GM21367 (cell line): Measurements from ENCODE around the gene FBXL17.
"Not testable (repeated sequence)": the region's sequence is repeated elsewhere in the genome, so short reads cannot be mapped to it uniquely, and the experiment has no call there.

ENCODE experiments used
- ATAC-seq: cut with Tn5 transposase; IDR thresholded peaks from one replicate; pipeline ENCODE4 v1.9.1; 2021; ENCODE audit not compliant: unreplicated experiment

Gene FBXL17

DNA sequence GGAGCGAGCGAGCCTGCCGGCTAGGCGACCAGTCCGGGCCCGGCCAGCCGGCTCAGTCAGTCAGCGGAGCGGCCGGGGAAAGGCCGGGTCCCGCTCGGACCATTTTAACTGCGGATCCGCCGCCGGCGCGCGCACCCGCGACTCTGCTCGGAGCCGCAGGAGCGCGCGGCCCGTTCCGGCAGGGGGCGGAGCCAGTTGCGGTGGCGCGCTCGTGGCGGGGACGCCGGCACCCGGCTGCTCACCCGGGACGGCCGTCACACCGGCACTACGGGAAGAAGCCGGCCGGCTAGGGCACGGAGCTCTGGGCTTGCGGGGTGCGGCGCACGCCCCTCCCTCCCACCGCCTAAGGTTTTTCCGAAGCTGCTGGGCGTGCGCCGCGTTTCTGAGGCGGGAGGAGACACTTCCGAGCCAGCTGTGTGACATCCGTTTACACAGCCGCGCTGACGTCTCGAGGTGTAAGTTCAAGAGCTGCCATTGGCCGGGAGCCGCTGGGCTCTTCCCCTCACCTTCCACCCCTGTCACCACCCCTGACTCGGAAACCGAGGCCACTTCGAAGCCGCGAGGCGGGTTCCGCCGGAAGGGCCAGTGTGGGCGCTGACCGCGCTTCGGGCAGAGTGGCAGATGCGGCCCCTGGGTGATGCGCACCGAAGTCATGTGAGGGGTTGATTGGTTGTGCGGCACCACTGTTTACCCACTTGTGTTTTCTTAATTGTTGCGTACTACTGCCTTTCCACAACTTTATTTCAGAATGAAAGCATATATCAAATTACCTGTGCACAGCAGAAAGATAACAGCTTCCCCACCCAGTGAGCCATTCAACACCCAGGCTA lies at the start of gene FBXL17:
FBXL17 (minus strand) TSS at position 145 of the 830 bp plus-strand sequence.
- ATAC-seq: peak; percentile 77

DNA sequence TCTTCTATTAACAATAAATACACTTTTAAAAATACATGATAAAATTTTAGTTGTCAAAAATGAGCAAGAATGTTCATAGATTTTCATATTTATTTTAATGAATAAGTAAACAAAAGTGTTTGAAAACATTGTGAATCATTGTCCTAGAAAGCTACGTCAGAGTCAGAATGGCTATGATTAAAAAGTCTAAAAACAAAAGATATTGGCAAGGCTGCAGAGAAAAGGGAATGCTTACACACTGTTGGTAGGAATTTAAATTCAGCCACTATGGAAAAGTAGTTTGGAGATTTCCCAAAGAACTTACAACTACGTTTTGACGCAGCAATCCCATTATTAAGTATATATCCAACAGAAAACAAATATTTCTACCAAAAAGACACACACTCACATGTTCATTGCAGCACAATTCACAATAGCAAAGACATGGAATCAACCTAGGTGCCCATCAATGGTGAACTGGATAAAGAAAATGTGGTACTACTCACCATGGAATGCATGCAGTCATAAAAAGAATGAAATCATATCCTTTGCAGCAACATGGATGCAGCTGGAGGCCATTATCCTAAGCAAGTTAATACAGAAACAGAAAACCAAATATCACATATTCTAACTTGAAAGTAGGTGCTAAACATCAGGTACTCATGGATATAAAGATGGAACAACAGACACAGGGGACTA lies 49.2 kb upstream of the FBXL17 start:
- no peak for ATAC-seq

DNA sequence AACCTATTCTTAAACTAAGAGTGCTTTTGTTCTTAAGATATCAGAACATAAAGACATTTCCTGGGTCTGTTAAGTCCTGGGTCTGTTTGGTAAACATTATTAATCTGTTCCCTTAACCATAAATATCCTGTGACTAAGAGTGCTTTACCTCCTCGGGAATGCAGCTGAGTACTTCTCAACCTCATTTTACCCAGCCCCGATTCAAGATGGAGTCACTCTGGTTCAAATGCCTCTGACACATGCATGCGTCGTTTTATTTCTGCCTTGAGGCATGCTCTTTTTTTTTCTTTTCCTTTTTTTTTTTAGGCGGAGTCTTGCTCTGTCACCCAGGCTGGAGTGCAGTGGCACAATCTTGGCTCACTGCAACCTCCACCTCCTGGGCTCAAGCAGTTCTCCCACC lies 39.8 kb upstream of the FBXL17 start:
- no peak for ATAC-seq

DNA sequence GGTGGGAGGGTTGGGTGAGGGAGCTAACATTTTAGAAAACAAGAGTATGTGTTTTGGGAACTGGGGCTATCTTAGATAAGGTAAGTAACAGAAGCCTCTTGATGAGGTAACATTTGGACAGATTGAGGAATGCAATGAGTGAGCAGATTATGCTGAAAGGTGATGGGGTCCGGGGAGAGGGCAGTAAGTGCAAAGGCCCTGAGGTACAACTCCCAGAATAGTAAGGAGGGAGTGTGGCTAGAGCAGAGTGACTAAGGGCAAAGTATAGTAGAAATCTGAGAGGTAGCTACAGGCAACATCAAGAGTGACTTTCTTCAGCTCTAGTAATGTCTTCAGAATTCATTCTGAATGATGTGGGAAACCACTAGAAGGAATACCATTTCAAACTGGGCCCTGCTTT lies 38.9 kb upstream of the FBXL17 start:
- ATAC-seq: no peak

DNA sequence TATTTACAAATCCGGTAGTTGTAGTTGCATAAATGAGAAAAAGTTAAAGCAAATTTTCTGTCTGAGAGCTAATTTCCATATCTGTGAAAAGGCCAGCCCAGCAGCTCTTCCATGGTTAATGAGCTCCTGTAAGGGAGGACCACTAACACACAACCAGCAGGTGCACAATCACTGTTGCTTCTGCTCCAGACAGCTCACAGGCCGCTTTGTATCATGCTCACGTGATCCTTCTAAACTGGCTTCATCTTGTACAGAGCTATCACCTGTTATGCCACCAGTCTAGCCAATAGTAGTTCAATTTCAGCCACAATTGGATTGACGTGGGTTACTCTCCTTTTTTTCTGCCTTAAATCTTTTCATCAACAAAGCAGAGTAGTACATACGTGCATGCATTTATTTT lies 38.3 kb upstream of the FBXL17 start:
- no peak for ATAC-seq

DNA sequence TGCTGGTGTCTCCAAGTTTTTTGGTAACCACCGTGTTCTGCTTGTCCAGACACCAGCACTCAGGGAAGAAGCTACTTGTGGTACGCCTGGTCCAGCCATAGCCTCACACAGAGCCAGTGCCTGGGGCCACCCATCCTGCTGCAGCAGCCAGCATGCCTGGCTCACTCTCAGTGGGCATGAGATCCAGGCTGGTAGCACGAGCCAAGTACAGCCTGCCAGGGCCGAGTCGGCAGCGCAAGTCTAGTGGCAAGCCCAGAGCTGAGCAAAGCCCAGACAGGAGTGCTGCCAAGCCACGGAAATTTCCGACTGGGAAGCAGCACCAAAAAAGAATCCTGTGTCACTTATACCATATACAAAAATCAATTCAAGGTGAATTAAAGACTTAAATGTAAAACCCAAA lies 36.3 kb upstream of the FBXL17 start:
- ATAC-seq: no peak

DNA sequence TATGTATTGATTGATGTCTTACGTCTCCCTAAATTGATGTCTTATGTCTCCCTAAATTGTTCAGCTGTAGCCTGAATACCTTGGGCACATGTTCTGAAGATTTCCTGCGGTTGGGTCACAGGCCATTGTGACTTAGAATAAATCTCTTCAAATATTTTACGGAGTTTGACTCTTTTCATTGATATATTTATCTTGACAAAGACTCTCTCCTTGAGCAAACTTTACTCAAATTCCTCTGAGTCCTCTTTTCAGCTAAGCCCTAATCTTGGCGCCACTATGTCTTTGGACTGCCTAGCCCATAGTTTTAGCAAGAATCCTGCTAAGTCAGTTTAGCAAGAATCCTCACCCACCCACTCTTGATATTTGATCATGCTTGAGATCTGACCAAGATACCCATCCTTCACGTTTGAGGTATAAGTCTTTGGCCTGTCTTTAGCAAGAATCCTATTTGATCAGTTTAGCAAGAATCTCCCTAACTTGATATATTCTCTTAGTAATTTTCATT lies 35.3 kb upstream of the FBXL17 start:
- ATAC-seq: no peak

DNA sequence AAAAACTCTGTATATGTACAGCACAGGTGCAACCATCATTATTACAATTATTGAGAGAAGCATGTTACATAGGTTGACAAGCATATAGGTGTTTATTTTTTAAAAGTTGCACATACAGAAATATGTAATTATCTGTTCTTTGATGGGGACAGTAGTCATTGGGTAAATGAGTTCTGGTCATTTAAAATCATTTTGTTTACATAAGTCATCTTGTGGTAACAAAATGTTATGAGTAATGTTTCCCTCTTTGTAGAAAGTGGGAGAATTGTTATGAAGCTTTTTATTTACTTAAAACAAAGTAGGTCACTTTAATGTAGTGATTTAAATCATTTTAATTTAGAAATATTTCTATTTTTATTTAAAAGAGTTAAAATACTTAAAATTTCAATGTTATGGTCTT lies 33.8 kb upstream of the FBXL17 start:
- no peak for ATAC-seq

DNA sequence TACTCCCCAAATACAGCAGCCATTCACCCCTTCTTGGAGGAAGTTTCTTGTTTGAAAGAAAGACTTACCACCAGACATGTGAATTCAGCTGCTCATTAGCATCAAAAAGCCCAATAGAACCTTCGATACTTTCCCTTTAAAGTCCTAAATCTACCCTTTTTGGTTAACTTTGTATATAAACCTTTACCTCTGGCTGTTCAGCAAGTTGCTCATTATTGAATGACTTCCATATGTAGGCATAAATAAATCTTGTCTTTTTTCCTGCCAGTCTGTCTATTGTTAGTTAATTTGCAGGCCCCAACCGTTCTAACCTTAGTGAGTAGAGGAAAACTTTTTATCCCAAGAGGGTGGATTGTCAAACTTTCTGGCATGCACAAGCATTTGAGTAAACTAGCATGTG lies 27.9 kb upstream of the FBXL17 start:
- ATAC-seq: no peak

DNA sequence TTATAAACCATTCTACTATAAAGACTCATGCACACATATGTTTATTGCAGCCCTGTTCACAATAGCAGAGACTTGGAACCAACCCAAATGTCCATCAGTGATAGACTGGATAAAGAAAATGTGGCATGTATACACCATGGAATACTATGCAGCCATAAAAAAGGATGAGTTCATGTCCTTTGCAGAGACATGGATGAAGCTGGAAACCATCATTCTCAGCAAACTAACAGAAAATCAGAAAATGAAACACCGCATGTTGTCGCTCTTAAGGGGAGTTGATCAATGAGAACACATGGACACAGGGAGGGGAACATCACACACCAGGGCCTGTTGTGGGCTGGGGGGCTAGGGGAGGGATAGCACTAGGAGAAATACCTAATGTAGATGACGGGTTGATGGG lies 23.3 kb upstream of the FBXL17 start:
- ATAC-seq: not testable (repeated sequence)

DNA sequence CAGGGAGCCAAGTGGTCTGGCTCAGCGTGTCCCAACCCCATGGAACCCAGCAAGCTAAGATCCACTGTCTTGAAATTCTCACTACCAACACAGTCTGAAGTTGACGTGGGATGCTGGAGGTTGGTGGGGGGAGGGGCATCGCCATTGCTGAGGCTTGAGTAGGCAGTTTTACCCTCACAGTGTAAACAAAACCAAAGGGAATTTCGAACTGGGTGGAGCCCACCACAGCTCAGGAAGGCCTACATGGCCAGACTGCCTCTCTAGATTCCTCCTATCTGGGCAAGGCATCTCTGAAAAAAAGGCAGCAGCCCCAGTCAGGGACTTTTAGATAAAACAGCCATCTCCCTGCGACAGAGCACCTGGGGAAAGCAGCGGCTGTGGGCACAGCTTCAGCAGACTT lies 17.1 kb upstream of the FBXL17 start:
- ATAC-seq: no peak

DNA sequence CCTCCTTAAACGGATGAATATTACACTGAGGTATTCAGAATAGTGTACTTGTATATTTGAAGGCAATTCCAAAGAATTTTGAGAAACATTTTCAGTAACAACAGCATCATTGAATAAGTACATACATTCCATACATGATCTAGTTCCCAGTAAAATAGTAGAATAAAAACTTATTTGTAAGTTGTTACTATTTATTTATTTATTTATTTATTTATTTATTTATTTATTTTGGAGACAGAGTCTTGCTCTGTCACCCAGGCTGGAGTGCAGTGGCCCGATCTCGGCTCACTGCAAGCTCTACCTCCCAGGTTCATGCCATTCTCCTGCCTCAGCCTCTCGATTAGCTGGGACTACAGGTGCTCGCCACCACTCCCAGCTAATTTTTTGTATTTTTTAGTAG lies 14.9 kb upstream of the FBXL17 start:
- not testable (repeated sequence) for ATAC-seq

DNA sequence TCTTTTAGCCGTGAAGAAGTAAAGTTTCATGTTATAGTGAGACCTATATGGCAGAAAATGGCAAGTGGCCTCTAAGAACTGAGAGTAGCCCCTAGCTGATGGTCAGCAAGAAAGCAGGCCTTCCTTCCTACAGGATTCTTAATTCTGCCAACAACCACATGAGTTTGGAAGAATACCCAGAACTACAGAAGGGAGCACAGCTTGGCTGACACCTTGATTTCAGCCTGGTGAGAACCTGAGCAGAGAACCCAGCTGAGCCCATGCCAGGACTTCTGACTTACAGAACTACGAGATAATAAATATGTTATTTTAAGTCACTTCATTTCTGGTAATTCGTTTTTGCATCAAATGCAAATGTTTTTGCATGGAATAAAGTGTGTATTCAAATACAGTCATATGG lies 5.9 kb upstream of the FBXL17 start:
- ATAC-seq: no peak

DNA sequence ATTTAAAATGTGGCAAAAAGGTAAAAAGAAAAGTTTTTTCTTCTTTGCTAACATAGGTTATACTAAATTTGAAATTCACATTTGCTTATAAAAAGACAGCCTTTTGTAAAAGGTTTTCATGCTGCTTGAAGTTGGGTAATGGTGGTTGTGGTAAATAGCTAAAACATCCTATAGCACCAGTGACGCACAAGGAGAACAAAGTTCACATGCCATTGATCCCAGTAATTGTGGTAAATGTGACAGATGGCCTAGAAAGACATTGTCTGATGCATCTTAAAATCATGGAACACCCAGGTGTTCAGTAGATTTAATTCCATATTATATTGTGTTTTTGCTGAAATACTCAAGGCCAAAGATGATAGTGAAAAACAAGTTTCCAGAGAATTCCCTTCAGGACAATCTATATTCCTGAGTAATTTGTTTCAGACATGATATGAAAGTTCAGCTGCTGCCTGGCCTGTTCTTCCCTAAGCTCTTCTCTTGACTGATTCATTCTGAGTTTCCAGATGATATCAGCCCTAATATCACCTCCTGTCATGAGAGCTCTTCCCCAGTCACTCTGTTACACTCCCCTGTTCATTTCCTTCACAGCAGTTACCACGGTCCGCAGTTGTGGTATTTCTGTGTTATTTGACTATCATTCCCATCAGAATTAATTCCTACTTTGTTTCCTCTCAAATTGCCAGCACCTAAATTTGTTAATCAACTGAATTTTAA lies 4.6 kb upstream of the FBXL17 start:
- ATAC-seq: no peak

DNA sequence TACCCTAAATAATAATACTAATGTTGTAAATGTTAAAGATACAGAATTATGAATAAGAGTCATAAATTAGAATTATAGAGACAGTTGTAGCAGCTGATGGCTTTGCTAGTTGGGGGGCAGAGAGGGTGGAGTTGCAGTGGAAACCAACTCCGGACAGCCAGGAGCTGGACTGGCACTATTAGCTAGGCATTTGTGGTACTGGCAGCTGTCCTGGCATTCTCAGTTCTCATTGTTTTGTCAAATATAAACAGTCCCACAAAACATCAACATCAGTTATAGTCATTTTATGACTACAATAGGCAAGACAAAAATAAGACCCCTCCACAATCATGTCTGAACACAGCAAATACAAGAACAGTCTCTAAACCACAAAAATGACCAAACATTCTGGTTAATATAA lies 2.8 kb upstream of the FBXL17 start:
- ATAC-seq: no peak

DNA sequence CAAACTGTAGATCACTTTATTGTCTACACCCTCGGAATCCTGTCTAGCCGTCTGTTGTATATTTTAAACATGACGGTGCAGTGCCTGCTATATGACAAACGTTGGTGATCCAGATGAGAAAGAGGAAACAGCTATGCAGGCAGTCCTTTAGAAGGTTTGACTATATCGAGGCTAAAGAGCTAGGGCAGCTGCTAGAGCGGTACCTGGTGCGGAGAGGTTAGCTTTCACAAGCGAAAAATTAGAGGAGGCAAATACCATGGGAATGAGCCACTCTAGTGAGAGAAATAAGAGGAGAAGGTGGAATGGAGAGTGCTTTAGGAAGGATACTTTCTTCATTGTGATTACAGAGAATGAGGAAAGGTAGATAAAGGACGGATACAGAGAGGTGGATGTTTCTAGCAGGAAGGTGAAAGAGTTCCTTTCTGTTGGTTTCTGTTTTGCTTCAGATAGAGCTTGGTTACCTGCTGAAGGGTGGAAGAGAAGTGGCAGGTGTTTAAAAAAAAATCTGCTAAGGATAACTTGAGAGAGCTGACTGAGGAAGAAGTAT lies 959 bp upstream of the FBXL17 start:
- ATAC-seq: peak; percentile 10

DNA sequence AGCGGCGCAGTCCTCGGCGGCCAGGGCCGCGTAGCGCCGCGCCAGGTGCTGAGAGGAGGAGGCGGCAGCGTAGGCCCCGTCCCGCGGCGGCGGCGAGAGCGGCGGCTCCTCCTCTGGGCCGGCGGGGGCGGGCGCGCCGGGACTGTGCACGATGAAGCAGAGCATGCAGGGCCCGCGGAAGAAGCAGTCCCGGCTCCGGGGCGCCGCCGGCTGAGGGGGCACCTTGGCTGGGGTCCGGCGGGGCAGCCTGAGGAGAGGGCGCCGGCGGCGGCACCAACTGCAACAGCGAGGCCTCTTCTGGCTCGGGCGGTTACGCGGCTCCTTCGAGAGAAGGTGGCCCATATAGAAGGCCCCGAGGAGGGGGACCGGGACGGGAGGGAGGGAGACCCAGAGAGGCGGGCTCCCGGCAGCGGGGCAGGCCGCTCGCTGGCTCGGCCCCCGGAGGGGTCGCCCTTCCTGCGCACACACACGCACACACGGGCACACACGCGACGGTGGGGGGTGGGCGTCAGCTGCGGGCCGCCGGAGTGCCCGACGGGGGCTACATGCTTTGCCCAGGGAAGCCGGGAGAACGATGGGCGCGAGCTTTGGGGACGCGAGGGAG lies 446 bp downstream of the FBXL17 start:
- peak; percentile 39 for ATAC-seq

DNA sequence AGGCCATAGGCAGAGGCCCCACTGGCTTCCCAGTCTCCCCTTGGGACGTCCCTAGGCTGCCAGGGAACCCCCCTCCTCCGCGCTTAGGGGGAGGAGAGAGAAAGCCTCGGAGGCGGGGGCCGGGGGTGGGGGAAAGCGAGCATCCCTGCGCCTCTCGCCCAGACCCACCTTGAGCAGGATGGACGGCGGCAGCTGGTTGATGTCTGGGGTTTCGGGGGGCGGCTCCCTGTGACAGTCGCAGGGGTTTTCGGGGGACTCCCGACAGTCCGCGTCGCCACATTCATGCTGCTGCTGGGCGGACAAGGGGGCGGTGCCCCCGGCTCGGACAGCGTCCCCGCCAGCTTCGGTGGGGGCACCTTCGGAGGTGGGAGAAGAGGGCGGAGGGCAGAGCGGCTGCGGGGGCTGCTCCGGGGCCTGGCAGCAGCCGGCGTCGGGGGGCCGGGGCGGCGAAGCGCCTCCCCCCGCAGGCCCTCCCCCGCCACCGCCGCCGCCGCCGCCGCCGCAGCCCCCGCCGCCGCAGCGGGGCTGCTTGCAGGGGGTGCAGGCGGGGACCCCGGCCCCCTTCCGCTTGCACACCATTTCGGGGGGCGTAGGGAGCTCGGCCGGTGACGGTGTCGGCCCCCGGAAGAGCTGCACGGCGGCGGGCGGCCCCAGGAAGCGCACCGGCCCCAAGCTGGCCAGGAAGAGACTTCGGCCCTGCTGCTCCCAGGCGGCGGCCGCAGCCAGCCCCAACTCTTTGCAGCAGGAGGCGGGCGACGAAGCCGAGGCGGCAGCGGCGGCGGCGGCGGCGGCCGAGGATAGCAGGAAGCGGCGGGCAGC lies 1.2 kb downstream of the FBXL17 start:
- peak; percentile 21 for ATAC-seq

DNA sequence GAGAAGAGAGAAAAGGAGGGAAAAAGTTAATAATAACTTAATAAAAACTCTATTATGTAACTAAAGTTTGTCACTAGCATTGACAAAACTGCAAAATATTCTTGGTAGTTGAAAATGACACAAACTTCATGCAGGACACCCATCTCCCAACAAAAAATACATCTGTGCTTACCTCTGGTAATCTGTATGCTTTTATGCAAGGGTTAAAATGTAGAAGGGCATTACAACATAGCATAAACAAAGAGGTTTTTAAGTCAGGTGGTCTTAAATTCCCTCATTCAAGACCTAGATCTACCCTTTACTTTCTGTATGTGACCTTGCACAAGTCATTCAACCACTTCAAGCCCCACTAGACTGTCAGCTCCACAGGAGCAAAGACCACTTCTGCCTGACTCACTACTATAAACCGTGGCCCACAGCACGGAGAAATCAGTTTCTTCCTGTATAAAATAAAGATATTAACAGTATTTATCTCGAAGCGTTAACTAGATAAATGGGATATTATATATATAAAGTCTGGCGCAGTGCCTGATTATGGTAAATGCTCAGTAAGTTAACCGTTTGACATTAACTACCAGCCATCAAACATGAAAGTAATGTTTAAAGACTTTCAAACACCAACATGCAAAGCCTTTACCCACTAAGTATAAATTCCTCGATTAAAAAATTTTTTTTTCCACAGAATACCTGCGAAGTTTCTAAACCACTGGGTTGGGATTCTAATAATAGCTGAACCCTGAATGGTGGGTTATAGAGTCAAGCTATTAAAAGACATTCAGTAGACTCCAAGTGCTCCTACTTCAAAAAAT lies 2.0 kb downstream of the FBXL17 start:
- no peak for ATAC-seq
